ENCODE measurements around the gene SMG6.
"Not testable (repeated sequence)": the region's sequence is repeated elsewhere in the genome, so short reads cannot be mapped to it uniquely, and the experiment has no call there.

SMG6 gene

DNA sequence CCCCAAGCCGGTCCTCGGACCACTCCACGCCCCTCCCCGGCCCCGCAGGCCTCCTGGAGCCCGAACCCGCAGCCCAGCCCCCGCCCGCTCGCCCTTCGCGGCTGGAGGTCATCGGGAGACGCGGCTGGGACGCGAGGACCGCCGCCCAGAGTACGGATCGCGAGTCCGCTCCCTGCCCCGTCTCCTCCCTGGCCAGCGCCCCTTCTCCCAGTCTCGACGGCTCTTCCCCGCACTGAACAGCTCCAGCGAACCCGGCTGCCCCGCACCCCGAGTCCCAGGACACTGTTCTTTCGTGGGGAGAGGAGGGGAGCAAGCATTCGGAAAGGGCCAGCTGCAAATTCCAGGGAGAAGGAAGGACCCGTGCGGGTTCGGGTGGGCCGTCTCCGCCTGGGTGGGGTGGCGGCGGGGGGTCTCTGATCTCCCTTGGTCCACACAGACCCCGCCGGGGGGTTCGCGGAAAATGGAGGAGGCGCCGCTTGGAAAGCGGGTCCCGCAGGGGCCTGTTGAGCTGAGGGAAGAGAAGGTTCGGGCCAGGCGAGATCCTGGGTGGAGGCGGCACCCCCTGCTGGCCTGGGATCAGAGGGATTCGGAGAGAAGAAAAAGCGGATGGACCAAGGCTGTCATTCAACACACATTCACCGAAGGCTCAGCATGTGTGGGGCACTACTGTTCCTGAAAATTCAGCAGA is 277.8 kb downstream of the SMG6 start:
- no peak for DNase-seq (ENCODE audit: low read depth)

DNA sequence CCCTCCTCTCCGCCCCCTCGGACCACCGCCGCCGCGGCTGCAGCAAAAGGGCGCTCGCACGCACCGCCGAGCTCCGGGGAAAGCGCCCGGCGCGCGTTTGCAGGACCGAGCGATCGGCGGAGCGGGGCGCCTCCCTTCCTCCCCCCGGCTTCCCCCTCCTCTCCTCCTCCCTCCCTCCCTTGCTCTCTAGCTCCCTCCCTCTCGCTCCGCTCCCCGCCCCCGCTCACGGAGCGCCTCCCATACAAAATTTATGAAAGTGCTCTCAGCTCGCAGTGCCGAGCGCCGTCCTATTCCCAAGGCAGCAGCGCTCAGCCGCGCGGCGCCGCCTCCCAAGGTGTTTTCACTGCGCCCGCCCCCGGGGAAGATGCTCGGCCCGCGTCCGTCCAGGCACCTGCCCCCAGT is 278.4 kb downstream of the SMG6 start, which contains the start of gene RTN4RL1:
Gene RTN4RL1, minus strand, starts transcription at position 115 of the 402 bp plus-strand sequence. CDS start 469 bp downstream, outside the sequence.
- DNase-seq (ENCODE audit: low read depth) = peak; percentile 77

DNA sequence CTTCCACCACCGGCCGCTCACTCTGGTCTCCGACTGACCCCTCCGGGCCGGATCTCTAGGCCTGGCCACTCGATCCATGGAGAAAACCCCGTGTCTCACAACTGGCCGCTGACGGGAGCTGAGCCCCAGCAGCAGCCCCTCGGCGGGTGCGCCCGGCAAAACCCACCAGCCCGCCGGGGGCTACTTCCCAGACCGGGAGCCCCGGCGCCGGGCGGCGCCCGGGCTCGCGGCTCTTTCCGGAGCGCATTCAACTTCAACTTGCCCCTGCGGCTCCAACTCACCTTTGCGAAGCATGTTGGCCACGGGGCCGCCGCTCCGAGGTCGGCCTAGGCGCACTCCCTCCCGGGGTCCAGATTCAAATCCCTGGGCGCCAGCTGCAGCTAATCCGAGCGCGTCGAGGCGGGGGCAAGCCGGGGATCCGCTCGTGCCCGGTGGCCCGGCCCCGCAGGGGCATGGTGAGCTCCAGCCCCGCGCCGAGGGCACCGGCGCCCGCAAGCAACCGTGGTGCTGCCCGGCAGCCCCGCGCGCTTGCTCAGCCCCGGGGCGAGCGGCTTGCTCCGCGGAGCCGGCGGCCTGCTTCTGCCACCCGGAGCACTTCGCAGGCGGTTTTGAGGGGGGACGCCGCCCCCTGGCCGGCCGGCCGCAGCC is 278.9 kb downstream of the SMG6 start:
- no peak for DNase-seq (ENCODE audit: low read depth)

DNA sequence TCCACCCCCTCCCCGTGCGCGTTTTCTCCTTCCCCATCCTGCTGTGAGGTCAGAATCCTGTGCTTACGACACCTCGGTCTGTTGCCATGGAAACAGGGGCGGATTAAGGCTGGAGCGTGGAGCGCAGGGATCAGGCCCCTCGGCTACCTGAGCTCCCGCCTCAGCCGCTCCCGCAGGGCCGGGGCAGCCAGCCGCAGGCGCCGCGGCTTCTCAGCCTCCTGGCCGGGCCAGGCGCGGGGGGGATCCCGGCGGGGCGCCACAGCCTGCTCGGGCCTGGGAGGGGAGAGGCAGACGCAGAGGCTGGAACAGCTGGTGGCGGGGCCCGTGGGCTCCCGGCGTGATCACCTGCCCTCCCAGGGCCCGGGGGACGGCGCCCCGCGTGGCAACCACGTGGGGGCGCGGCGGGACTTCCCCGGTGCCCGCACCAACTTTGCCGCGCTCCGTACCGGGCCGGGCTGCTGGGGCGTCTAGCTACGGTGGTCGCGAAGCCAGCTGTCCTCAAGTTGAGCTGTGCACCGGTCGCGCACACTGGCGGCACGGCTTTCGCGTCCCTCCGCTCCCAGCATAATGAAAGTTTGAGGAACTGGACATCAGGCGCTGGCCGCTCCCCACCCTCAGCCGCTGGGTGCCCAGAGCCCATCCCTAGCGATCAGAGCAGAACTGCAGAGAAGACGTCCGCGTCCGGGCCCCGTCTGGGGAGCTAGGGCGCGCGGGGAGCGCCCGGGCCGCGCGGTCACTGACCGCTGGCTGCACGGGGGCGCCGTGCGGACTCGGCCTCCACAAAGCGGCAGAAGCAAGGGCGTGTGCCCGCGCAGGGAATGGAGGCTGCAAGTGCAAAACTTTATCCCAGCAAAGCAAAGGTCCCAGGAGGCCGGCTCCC is 279.7 kb downstream of the SMG6 start:
- DNase-seq (ENCODE audit: low read depth) = peak; percentile 50

DNA sequence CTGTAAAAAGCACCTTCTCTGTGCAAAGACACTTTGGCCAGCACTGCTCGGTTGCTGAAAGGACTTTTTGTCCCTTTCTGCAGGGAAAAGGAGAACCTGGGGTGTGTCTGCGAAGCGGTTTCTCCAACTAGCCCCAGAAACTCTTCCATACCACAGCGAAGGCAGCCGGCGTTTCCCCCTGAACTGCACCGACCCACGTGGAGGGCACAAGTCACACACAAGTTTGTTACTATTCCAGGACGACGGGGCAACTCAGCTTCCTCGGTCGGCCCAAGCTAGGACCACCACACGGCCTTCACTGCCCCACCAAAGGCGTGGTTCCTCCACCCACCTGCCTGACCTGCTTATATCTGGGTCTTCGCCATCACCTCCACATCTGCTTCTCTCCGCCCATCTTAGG is 280.3 kb downstream of the SMG6 start:
- DNase-seq (ENCODE audit: low read depth) = no peak

DNA sequence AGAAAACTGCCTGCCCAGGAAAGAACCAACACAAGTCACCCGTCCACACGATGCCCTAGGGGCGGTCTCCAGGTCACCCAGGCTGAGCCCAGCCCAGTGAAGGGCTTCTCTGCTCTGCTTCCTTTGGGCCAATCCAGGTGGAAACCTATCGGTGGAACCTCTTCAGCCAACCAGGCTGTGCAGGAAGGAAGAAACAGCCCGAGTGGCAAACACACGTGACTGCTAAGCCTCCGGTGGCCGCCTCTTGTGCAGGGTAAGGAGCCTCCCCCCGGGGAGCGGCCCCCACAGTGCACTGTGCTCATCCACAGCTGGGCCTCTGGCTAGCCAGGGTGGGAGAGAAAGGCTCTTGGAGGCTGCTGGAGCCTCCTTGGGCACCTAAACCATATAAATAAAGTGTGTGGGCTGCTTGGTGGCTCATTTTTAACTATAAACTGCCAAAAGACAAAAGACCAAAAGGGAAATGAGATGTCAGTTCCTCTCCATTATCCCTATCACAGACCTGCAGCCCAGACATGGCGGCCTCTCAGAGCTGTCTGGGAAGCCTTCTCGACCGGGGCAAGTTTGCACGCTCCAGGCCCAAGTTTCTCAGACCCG is 280.8 kb downstream of the SMG6 start:
- DNase-seq (ENCODE audit: low read depth) = no peak

DNA sequence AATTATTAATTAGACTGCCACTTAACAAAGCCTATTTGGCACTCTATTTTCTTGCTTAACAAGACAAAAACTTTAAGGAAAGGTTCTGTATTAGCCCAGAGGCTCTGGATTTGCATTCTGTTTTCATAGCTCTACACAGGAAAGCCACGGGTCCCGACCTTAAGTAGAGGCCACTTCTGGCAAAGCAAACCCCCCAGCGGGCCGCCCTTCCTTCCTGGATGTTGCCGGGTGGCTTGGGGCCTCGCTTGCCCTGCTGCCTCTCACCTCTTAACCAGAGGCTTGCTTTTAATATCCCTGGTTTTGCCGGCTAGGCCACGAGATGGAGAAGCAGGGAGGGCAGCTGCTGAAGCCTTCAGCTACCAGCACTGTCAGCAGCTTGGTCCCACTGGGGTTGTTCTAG is 282.9 kb downstream of the SMG6 start:
- DNase-seq (ENCODE audit: low read depth) = no peak

DNA sequence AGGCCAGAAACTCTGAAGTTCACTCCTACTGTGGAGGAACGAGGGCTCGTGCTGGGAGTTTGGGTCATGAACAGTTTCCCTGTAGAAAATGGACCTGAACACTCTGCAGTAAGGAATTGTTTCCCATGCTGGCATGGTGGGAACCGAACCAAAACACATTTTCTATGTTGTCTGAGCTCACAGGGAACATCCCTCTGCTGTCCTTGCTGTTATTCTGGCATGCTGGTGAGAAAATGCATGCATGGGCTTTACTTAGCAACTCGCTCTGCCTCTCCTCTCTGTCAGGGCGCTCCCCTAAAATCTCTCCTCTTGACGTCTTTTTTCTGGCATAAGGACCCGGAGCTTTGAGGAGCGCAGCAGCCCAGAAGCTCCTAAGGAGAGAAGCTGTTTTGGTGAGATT is 283.9 kb downstream of the SMG6 start:
- no peak for DNase-seq (ENCODE audit: low read depth)

DNA sequence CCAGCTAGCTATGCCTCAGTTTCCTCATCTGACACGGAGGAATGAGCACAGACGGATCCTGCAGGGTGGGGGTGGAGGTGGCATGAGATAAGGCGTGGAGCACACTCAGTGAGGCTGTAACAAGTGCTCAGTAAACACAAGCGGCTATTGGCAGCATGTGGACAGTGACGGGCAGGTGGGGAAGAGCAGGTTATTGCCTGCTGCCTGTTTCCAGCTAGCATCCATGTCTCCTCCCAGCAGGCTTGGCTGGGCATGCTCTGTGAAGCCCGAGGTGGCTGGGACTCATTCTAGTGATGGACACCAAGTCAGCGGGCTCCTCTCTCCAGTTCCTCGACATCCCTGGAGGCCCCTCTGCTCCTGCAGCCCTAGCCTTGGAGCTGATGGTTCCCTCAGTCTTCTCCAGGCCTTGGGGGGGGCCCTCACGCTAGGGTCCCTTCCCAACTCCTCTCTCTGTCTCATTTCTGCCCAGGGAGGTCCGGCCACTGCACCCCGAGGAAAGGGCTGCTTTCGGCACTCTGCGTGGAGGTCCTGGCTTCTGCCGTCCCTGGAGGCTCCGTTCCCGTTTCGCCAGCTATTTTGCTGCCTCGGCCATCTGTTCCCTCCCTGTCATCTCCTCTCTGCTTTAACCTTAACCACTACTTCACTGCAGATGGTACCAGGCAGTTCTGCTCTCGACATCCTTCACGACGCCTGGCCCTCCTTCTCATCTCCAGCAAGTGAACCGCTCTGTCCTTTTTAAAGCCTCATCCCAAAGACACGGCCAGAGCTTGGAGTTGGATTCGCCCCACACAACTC is 284.7 kb downstream of the SMG6 start:
- no peak for DNase-seq (ENCODE audit: low read depth)

DNA sequence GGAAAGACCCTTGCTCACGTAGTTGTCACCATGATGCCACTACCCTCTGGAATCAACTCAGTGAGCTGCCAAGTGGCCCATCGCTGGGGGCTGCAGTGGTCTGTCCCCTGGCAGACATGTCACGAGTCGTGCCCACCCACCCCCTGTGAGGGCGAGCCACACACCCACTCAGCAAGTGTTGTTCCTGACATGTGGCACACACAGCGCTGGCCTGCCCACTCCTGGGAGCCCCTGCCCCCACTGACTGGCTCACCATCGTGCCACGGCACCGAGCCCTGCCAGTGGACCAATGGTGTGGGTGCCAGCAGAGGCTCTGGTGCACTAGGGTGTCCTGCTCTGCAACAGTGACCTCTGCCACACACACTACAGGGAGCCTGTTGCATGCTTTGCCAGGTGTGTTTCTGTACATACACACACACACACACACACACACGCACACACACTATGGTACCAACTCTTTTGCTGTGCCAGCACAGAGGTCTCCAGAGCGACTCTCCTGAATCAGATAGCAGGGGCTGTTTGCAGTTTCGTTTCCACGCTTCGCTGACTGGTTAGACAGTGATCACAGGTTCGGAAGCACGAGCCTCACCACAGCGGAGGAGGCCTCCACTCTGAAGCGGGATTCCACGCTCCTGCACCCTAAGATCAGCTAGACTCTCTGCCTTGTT is 286.2 kb downstream of the SMG6 start:
- DNase-seq (ENCODE audit: low read depth) = no peak

DNA sequence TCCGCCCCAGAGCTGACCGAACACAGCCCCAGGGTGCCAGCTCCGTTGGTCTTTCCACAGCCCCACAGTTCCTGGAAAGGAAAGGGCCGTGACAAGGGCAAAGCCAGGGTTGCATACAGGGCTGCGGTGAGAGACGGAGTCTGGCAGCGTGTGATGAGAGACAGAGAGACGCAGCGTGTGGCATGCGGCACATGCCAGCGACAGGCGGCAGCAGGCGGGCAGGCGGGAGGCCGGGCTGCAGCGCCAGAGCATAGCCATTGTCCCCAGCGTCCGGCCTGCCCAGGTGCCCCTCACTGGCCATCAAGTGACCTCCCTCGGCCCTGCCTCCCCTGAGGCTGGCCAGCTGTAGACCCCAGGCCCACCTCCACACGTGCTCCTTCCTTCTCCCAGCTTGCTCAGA is 287.1 kb downstream of the SMG6 start:
- DNase-seq (ENCODE audit: low read depth) = no peak

DNA sequence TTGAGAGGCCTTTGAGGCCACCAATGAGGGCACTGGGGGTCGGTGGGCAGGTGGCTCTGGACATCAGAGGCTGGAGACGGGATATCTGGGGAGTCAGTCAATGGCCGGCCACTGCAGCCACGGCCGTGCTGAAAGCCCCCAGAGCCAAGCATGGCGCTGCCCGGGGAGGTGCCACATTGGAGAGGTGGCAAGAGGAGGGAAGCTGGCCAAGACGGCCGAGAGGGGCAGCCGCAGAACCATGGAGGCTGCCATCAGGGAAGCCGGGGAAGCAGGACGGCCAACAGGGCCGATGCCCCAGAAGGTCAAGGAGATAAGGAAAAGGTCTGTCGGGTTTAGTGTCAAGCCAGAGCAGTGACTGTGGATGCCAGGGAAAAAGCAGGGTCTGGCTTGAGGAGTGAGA is 288.3 kb downstream of the SMG6 start:
- DNase-seq (ENCODE audit: low read depth) = no peak

DNA sequence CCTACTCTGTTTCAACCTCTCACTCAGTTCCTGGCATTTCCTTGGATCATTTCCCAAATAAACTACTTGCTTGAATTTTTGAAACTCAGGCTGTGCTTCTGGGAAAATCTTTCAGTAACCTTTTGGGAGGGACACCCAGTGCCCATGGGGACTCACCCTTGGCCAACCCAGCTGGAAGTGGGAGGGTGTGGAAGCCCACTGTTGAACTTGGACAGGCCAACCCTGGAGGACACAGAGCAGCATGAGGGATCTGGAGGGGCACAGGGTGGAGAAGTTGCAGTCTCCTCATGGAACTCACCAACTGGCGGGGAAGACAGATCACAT is 289.6 kb downstream of the SMG6 start:
- no peak for DNase-seq (ENCODE audit: low read depth)

DNA sequence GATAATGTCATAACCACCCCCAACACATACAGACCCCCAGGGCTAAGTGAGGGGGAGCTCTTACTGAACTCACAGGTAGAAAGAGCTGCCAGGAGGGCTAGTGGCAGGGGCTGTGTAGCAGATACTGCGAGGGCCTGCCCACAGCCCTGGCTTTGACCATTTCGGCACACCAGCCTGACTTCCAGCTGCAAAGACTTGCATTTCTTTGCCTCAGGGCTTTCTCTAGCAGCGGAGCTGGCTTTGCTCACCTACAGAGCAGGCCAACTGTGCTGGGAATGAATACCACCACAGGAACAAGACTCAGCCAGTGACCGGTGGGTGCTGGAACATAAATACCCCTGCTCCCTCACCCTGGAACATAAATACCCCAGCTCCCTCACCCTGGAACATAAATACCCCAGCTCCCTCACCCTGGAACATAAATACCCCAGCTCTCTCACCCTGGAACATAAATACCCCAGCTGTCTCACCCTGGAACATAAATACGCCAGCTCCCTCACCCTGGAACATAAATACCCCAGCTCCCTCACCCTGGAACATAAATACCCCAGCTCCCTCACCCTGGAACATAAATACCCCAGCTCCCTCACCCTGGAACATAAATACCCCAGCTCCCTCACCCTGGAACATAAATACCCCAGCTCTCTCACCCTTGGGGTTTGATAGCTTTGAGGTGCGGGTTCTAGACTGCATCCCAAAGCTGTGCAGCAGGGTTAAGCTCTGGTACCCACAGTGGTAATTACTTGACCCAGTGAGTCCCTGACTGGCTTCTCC is 290.2 kb downstream of the SMG6 start:
- not testable (repeated sequence) for DNase-seq (ENCODE audit: low read depth)

DNA sequence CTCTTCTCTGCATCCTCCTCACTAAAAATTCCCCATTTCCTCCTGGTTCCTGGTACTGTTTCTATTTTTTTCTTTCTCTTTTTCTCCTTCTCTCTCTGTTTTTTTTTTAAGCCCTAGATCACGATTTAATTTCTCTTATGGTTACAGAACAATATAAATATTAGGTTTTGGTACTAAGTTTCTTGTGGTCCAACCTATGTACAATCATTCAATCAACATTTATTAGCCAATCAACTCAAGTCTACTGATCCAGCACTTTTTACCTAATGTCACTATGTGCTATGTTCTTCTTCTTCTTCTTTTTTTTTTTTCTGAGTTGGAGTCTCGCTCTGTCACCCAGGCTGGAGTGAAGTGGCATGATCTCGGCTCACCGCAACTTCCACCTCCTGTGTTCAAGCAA is 291.1 kb downstream of the SMG6 start:
- DNase-seq (ENCODE audit: low read depth) = no peak

DNA sequence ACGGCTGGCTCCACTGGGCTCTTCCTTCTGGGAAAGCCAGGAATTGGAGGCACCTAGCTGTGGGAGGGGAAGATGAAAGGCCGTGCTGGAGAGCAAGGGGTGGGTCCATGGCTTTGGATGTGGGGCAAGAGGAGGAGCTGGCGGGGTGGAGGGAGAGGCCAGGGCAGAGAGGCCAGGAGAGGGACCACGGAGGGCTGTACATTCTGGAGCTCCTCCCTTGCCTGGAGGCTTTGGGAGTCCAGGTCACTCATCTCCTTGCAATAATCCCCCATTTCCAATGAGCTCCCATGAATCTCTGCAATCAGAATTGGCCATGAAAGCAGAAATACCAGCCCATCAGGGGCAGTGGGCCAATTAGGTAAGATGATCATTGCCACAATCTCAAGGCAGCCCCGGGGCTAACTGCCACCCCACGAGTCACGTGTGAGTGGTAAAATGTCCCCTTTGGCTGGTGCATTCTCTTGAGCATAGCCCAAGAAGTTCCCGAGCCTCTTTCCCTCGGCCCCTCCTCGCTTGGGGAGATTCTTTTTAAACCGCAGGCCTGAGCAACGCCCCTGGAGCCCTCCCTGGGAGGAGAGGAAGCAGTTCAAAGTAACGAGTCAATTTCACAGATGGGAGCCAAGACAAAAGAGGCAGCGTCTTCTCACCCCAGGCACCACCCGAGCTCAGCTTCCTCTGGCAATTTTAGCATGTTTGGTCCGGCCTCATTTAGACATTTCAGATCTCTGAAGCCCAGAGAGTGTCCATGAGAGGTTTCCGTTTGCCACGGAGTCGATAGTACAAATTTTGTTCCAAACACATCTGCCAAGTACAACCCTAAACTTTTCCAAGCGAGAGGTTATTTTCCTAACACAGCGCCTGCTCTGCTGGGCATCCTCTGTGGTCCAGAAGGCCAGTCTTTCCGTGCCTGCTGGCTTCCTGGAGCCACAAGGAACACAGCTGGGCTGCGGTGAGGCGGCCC is 291.9 kb downstream of the SMG6 start:
- peak; percentile 76 for DNase-seq (ENCODE audit: low read depth)

Measured in stromal cell of bone marrow (primary cell).